Hepatocyte (in vitro differentiated cells): Measurements from ENCODE around the gene UVSSA.

Source experiments
- EZH2phosphoT487 ChIP-seq: fragments of 200-600 bp; sonication (generic); IDR thresholded peaks from one replicate; pipeline ENCODE4 v1.6.1; 2018; ENCODE audit warnings: antibody characterized with exemption, mild to moderate bottlenecking, low read depth, moderate library complexity; ENCODE audit not compliant: unreplicated experiment, severe bottlenecking
- TF ChIP-seq, protein P1 (sequence below): fragments of 200-600 bp; sonication (generic); IDR thresholded peaks from 2 replicates; pipeline ENCODE4 v1.5.1; 2016; ENCODE audit warnings: antibody characterized with exemption, mild to moderate bottlenecking; ENCODE audit not compliant: poor library complexity

DNA sequence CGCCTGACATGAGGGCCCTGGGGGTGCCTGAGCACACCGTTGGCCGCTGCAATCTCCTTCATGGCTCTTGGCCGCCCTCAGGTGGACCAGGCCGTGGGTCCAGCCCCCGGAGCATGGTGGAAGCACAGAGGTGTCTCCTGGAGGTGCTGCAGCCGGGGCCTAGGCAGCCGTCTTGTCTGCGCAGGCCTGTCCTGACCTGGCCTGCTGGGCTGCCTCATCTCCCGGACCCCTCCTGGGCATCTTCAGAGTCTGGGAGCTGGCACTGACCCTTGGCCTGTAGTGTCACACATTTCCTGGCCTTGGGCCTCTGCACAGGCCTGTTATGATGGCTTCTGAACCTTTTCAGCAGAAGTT lies 20.9 kb downstream of the UVSSA start:
- TF ChIP-seq, protein P1, sequence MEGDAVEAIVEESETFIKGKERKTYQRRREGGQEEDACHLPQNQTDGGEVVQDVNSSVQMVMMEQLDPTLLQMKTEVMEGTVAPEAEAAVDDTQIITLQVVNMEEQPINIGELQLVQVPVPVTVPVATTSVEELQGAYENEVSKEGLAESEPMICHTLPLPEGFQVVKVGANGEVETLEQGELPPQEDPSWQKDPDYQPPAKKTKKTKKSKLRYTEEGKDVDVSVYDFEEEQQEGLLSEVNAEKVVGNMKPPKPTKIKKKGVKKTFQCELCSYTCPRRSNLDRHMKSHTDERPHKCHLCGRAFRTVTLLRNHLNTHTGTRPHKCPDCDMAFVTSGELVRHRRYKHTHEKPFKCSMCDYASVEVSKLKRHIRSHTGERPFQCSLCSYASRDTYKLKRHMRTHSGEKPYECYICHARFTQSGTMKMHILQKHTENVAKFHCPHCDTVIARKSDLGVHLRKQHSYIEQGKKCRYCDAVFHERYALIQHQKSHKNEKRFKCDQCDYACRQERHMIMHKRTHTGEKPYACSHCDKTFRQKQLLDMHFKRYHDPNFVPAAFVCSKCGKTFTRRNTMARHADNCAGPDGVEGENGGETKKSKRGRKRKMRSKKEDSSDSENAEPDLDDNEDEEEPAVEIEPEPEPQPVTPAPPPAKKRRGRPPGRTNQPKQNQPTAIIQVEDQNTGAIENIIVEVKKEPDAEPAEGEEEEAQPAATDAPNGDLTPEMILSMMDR = no peak
- TF ChIP-seq EZH2phosphoT487 = no peak
